Esophagus squamous epithelium (tissue), 4 donors: Measurements from ENCODE around the gene UAP1.

Source experiments
- CTCF ChIP-seq, 6 experiments: fragments of 450-650 bp in 4 of 6; fragments of 200-600 bp in 2 of 6; sonication (generic) in 2 of 6; IDR thresholded peaks; one replicate each; pipeline ENCODE4 v1.5.1; 2016 to 2019; ENCODE audit warnings: antibody characterized with exemption in 6 of 6, mild to moderate bottlenecking in 4 of 6, moderate library complexity in 4 of 6
- POLR2A ChIP-seq, 4 donors: fragments of 450-650 bp; IDR thresholded peaks; one replicate each; pipeline ENCODE4 v1.6.1; 2017; ENCODE audit warnings: antibody characterized with exemption in 4 of 4, mild to moderate bottlenecking in 4 of 4, moderate library complexity in 3 of 4

- TF ChIP-seq CTCF (IDR thresholded peaks at IDR 0.05) (no peak), POLR2A (IDR thresholded peaks at IDR 0.05) (no peak)
These were observed 8.8 kb upstream of the UAP1 start for GRCh38 chr1:162552684-162553252.
